Mucosa of rectum (tissue), 2 donors: Measurements from ENCODE around the gene UGT3A2.
"Not testable (repeated sequence)": the region's sequence is repeated elsewhere in the genome, so short reads cannot be mapped to it uniquely, and the experiment has no call there.

ENCODE experiments used
- H3K27ac ChIP-seq, 2 donors: one replicate each; pipeline ENCODE4 v1.7.0; 2013; ENCODE audit warnings: inconsistent platforms in 2 of 2, low read depth in 2 of 2, low read length in 2 of 2
- H3K27me3 ChIP-seq, 2 donors: one replicate each; pipeline ENCODE4 v1.7.0; 2013; ENCODE audit warnings: low read length in 2 of 2; ENCODE audit not compliant: control insufficient read depth in 2 of 2, insufficient read depth in 2 of 2
- H3K36me3 ChIP-seq, 2 donors: one replicate each; pipeline ENCODE4 v1.7.0; 2013; ENCODE audit warnings: low read length in 2 of 2; ENCODE audit not compliant: control insufficient read depth in 2 of 2, insufficient read depth in 2 of 2
- H3K4me1 ChIP-seq, 2 donors: one replicate each; pipeline ENCODE4 v1.7.0; 2013; ENCODE audit warnings: low read length in 2 of 2, mild to moderate bottlenecking in 1 of 2; ENCODE audit not compliant: control insufficient read depth in 2 of 2, insufficient read depth in 2 of 2
- H3K4me3 ChIP-seq, 2 donors: one replicate each; pipeline ENCODE4 v1.7.0; 2013; ENCODE audit warnings: low read length in 2 of 2
- H3K9ac ChIP-seq, 2 donors: one replicate each; pipeline ENCODE4 v1.7.0; 2013; ENCODE audit warnings: low read length in 2 of 2, low read depth in 1 of 2, mild to moderate bottlenecking in 1 of 2
- H3K9me3 ChIP-seq, 2 donors: one replicate each; pipeline ENCODE4 v1.7.0; 2013; ENCODE audit warnings: low read length in 2 of 2; ENCODE audit not compliant: control insufficient read depth in 2 of 2
- donor health status: healthy.
- donor health status: Normal muscosa, but diverticular disease.

Gene UGT3A2

GRCh38 chr5:36031223-36031622 is 35.5 kb downstream of the UGT3A2 start:
- Histone ChIP-seq H3K9ac (no peak overlapping the region), H3K27ac (no peak overlapping the region), H3K27me3 (no peaks in the 10 kb centered on the region), H3K4me3 (no peak overlapping the region), H3K4me1 (no peaks in the 10 kb centered on the region), H3K36me3 (no peaks in the 10 kb centered on the region), H3K9me3 (no peaks in the 10 kb centered on the region)

DNA sequence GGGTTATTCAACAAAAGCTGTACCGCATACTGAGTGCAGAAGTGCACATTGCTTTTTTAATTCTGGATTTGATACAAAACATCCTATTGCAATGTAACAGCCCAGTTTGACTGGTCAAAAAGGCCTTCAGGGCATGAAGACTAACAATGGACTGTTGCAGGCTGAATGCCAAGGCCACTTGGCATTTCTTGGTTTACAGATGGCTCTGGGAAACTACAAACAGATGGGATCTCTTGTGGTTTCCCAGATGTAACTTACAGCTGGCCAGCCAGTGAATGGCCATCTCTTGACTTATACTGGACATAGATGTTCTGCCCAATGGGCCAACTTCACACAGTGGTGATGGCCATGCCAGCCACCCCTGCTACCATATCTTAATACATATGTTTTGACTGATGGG is 36.8 kb downstream of the UGT3A2 start:
- Histone ChIP-seq H3K9ac (no peak overlapping the region), H3K27me3 (no peaks in the 10 kb centered on the region), H3K27ac (no peak overlapping the region), H3K4me3 (no peak overlapping the region), H3K4me1 (no peaks in the 10 kb centered on the region), H3K36me3 (no peaks in the 10 kb centered on the region), H3K9me3 (no peaks in the 10 kb centered on the region)

DNA sequence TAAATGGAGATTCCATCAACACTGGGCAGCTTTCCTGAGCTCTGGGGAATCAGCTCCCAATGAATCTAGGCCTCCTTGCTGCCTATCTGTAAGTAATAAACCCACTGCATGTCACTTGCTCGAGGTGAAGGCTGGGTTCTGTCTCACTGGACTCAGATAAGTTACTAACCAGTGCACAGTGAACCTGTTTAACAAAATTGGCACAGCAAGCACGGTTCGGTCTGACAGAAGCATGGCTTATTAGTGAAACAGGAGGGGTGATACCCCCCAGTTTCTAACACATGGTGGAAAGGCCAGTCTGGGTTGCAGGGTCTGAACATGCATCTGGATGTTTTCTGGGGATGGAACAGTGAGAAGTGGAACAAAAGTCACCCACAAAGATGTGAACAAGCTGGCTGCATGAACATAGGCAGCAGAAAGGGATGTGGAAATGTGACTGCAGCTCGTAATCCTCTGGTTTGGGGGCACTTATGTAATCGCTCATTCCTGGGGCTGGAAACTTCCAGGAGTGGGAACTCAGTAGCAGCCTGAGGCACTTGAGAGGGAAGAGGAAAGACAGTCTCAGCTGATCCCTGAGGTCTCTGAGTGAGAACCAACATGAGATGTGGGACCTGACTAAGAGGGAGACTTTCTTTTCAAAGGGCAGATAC is 37.7 kb downstream of the UGT3A2 start:
- Histone ChIP-seq H3K36me3 (no peaks in the 10 kb centered on the region), H3K27me3 (no peaks in the 10 kb centered on the region), H3K9ac (no peak overlapping the region), H3K27ac (no peak overlapping the region), H3K4me1 (no peaks in the 10 kb centered on the region), H3K9me3 (no peaks in the 10 kb centered on the region), H3K4me3 (no peak overlapping the region)

DNA sequence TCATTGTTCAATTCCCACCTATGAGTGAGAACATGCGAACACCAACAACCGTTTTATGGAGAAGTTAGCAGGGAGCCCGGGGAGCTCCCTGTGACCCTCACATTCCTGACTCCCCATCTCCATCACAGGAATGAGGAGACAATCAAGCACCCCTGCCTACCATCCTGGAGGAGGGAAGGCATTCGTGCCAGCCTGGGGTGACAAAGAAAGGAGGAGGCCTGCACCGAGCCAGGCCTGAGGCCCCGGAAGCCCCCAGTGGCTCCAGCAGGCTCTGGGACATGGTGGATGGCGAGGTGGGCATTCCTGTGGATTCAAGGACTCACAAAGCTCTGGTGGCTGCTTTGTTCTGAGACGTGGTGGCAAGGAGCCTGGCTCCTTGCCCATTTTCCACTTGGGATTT is 39.0 kb downstream of the UGT3A2 start:
- Histone ChIP-seq H3K36me3 (no peaks in the 10 kb centered on the region), H3K4me3 (no peak overlapping the region), H3K27me3 (no peaks in the 10 kb centered on the region), H3K9me3 (no peaks in the 10 kb centered on the region), H3K9ac (no peak overlapping the region), H3K27ac (no peak overlapping the region), H3K4me1 (no peaks in the 10 kb centered on the region)

DNA sequence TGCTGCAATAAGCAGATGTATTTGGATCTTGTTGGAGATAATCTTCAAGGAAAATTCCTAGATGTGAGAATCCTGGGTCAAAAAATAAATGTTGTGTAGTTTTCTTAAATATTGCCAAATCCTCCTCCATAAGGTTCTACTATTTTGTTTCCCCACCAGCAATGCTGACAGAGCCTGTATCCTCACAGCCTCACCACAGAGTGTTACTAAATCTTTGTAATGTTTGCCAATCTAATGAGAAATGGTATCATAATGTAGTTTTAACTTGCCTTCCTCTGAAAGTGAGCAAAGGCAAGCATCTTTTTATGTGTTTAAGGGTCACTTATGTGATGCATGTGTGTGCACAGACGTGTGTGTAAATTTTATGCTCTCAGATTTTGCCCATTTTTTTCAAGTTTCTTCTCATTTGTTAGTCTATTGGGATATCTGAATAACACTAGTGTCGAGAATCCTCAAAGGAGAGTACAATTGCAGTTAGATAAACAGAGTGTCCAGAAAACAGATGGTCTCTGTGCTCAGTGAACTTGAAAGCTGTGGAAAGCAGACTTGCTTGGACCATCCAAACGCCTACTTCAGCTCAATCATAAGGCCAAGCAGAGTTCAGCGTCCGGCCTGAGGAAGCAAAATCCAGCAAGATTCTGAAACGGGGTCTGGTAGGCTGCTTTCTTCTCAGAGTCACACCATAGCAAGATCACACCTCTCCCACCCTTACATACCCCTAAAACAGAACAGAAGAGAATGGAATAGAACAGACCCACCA is 39.8 kb downstream of the UGT3A2 start:
- Histone ChIP-seq H3K27ac (no peak overlapping the region), H3K4me1 (no peaks in the 10 kb centered on the region), H3K36me3 (no peaks in the 10 kb centered on the region), H3K9ac (no peak overlapping the region), H3K27me3 (no peaks in the 10 kb centered on the region), H3K9me3 (no peaks in the 10 kb centered on the region), H3K4me3 (no peak overlapping the region)

- not testable (repeated sequence) for H3K4me1 ChIP-seq, H3K27me3 ChIP-seq, H3K9me3 ChIP-seq, H3K4me3 ChIP-seq, H3K27ac ChIP-seq, H3K9ac ChIP-seq, H3K36me3 ChIP-seq
Observed at GRCh38 chr5:36022246-36022645, 44.4 kb downstream of the UGT3A2 start.

- H3K4me3 ChIP-seq, result not testable (repeated sequence)
Observed at GRCh38 chr5:36019584-36019983, 47.1 kb downstream of the UGT3A2 start.

GRCh38 chr5:36017622-36018021 is 49.1 kb downstream of the UGT3A2 start:
- no peak overlapping the region for H3K9ac ChIP-seq
- H3K27ac ChIP-seq, result peak overlapping the region; percentile 7 to 44

More at GRCh38 chr5:36019584-36019983, 47.1 kb downstream of the UGT3A2 start:
- H3K36me3 ChIP-seq, H3K27me3 ChIP-seq, H3K9me3 ChIP-seq, H3K9ac ChIP-seq, H3K27ac ChIP-seq, H3K4me1 ChIP-seq: not testable (repeated sequence)

GRCh38 chr5:36017004-36017403 is 49.7 kb downstream of the UGT3A2 start:
- H3K4me1 ChIP-seq, result peaks cover 0 to 4% of the 10 kb centered on the region in 2 donors
- no peaks in the 10 kb centered on the region for H3K27me3 ChIP-seq
- H3K9ac ChIP-seq, result no peak overlapping the region
- H3K4me3 ChIP-seq, result no peak overlapping the region
- peak overlapping the region; percentile 22 to 44 for H3K27ac ChIP-seq
- H3K36me3 ChIP-seq, result no peaks in the 10 kb centered on the region
- peaks cover 4 to 5% of the 10 kb centered on the region in 2 donors for H3K9me3 ChIP-seq

More at GRCh38 chr5:36017622-36018021, 49.1 kb downstream of the UGT3A2 start:
- Histone ChIP-seq H3K9me3 (peaks cover 4 to 5% of the 10 kb centered on the region in 2 donors), H3K4me3 (peak overlapping the region in 1 of 2 donors; percentile 43), H3K36me3 (no peaks in the 10 kb centered on the region), H3K27me3 (no peaks in the 10 kb centered on the region), H3K4me1 (peaks cover 0 to 4% of the 10 kb centered on the region in 2 donors)

DNA sequence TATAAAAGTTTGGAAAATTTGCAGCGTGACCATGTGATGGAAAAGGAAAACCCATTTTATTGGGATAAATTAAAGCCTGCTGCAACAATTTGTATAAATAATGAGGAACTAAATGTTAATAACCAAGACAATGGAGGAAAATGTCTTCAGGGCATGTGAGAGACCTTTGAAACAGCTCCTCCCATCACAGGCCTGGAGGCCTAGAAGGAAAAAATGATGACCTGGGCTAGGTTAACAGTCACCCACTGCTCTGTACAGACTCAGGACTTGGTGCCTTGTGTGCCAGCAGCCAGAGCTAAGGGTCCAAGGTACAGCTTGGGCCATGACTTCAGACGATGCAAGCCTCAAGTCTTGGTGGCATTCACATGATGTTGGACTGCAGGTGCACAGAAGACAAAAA is 53.5 kb downstream of the UGT3A2 start:
- no peak overlapping the region for H3K9ac ChIP-seq
- H3K27ac ChIP-seq, result no peak overlapping the region
- no peak overlapping the region for H3K4me3 ChIP-seq

More for the DNA sequence above, 53.5 kb downstream of the UGT3A2 start:
- H3K36me3 ChIP-seq, result no peaks in the 10 kb centered on the region
- peaks cover 0 to 4% of the 10 kb centered on the region in 2 donors for H3K4me1 ChIP-seq
- H3K9me3 ChIP-seq, result peaks cover 5 to 8% of the 10 kb centered on the region in 2 donors
- no peaks in the 10 kb centered on the region for H3K27me3 ChIP-seq
